T-helper 17 cell (primary cell): ENCODE measurements around the gene VSTM4. TPM values are rescaled to one million over a fixed set of nuclear protein-coding genes. Genes with fewer than 3 reads are reported as not detected.

Source experiments
- ATAC-seq: fragments of 150-1000 bp; cut with Tn5 transposase; 2 replicates; pipeline ENCODE4 v1.10.0; 2021; ENCODE audit warnings: mild to moderate bottlenecking, moderate library complexity
- DNase-seq, 3 donors: peaks; one replicate each; pipeline versions ENCODE4 v3.0.0 to v3.0.0-alpha.2; 2020 to 2021
- H3K9me3 ChIP-seq: one replicate; pipeline ENCODE4 v1.7.0; 2013; ENCODE audit warnings: low read length, mild to moderate bottlenecking; ENCODE audit not compliant: control insufficient read depth, poor library complexity, severe bottlenecking
- H3K27ac Mint-ChIP-seq: one replicate; pipeline ENCODE4 v1.8.0; 2022; ENCODE audit warnings: mild to moderate bottlenecking, moderate library complexity, mixed read lengths
- H3K27me3 Mint-ChIP-seq: one replicate; pipeline ENCODE4 v1.8.0; 2022; ENCODE audit warnings: mixed read lengths
- H3K36me3 Mint-ChIP-seq: one replicate; pipeline ENCODE4 v1.8.0; 2022; ENCODE audit warnings: low read depth, mixed read lengths
- H3K4me1 Mint-ChIP-seq: one replicate; pipeline ENCODE4 v1.8.0; 2022; ENCODE audit warnings: mild to moderate bottlenecking, mixed read lengths
- H3K4me3 Mint-ChIP-seq: one replicate; pipeline ENCODE4 v1.8.0; 2022; ENCODE audit warnings: mild to moderate bottlenecking, moderate library complexity, mixed read lengths
- total RNA-seq, 4 donors: library from RNA in 2 of 4; stranded (reverse) in 2 of 4; gene quantifications; one replicate each; pipeline ENCODE4 v1.2.3 and lab custom pipeline; 2022 to 2026

VSTM4 gene
- total RNA-seq, 2 donors from 2014 or later: not detected

DNA sequence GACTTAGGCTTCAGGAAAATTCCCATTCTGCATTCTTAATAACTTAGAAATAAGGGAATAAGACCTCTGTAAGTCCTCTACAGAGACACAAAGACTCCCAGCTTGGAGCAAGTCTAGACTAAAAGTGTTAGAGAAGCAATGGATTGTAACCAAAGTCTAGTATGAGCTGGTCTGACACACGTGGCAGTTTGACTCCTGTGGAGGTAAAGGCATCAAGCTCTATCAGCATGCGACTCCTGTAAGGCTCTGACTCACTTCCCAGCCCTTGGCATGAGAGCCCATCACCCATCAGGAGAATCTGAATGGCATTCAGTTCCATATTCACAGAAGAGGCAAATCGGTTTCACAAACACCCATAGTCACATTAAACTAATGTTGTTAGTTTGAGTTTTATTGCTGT lies 4.4 kb upstream of the VSTM4 start:
- ATAC-seq: no peak

GRCh38 chr10:49118430-49119074 lies 3.2 kb upstream of the VSTM4 start:
- no peak for DNase-seq
- Mint-ChIP-seq H3K4me1 (peaks cover 2% of the 10 kb centered on the region), H3K27me3 (peaks cover 25% of the 10 kb centered on the region), H3K36me3 (no peaks in the 10 kb centered on the region), H3K4me3 (no peak overlapping the region), H3K27ac (no peak overlapping the region)
- no peak for ATAC-seq
- no peaks in the 10 kb centered on the region for H3K9me3 ChIP-seq

More for the DNA sequence above, 4.4 kb upstream of the VSTM4 start:
- peaks cover 13% of the 10 kb centered on the region for H3K27me3 Mint-ChIP-seq
- no peak for DNase-seq
- H3K4me3 Mint-ChIP-seq: no peak overlapping the region
- peaks cover 2% of the 10 kb centered on the region for H3K9me3 ChIP-seq
- H3K27ac Mint-ChIP-seq: no peak overlapping the region
- no peaks in the 10 kb centered on the region for H3K36me3 Mint-ChIP-seq
- peaks cover under 1% of the 10 kb centered on the region for H3K4me1 Mint-ChIP-seq

DNA sequence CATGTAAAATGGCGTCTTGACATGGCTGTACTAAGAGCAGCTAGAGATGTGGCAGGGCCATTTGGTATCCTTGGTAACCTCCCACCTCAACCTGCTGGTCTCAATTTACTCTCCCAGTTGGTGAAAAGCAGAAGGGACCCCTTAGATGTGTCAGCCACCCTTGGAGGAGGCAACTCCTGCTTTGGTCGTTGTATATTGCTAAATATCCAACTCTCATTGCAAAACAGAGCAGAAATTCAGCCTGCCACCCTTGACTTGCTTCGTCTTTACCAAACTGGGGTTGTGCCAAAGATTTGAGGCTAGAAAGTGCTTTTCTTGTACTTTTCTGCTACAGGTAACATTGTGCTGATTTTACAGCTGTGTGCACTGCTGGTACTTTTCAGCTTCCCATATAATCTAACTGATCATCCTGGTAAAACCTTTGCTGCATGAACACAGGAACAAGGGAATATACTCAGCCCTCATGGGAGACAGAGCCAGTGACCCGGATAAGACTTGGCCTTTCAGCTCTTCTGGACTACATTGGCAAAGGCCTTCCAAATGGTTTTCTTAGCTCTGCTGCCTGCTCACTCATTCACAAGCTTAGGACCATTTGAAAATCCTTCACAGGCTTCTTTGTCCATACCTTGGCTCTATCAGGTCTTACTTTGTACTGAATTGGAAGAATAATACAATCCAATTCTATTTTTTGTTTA lies 2.2 kb upstream of the VSTM4 start:
- H3K27me3 Mint-ChIP-seq: peaks cover 28% of the 10 kb centered on the region
- H3K4me1 Mint-ChIP-seq: peaks cover 2% of the 10 kb centered on the region
- H3K9me3 ChIP-seq: no peaks in the 10 kb centered on the region
- ATAC-seq: no peak
- H3K36me3 Mint-ChIP-seq: no peaks in the 10 kb centered on the region
- DNase-seq: no peak
- H3K4me3 Mint-ChIP-seq: no peak overlapping the region
- H3K27ac Mint-ChIP-seq: no peak overlapping the region

- no peaks in the 10 kb centered on the region for H3K9me3 ChIP-seq
- Mint-ChIP-seq H3K27ac (no peak overlapping the region), H3K36me3 (no peaks in the 10 kb centered on the region), H3K27me3 (peaks cover 35% of the 10 kb centered on the region), H3K4me3 (no peak overlapping the region), H3K4me1 (peaks cover 2% of the 10 kb centered on the region)
- ATAC-seq: no peak
- no peak for DNase-seq
These were observed 1.4 kb upstream of the VSTM4 start for GRCh38 chr10:49116509-49117375.

- peak overlapping the region; percentile 7 for H3K4me3 Mint-ChIP-seq
- H3K36me3 Mint-ChIP-seq: no peaks in the 10 kb centered on the region
- peaks cover 2% of the 10 kb centered on the region for H3K4me1 Mint-ChIP-seq
- peaks cover 38% of the 10 kb centered on the region for H3K27me3 Mint-ChIP-seq
- no peaks in the 10 kb centered on the region for H3K9me3 ChIP-seq
- ATAC-seq (peak; percentile 62), DNase-seq (no peak)
- H3K27ac Mint-ChIP-seq: no peak overlapping the region
These were observed 630 bp upstream of the VSTM4 start for GRCh38 chr10:49115796-49116508.

DNA sequence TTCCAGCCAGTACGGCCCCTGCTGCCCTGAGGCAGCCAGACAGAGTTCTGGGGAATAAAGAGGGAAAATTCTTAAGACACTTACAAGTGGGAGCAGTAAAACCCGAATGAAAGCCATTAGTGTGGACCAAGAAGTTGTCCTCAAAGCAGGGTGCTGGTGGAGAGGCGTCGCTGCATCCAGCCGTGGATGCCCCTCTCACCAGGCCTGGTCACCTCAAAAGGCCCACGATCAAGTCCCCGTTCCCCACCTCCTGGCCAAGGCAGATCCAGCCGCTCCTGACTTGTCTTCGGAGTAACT lies 656 bp downstream of the VSTM4 start:
- peak overlapping the region; percentile 78 for H3K4me3 Mint-ChIP-seq
- ATAC-seq: no peak
- no peak overlapping the region for H3K27ac Mint-ChIP-seq
- DNase-seq: no peak
- peaks cover 2% of the 10 kb centered on the region for H3K4me1 Mint-ChIP-seq
- no peaks in the 10 kb centered on the region for H3K36me3 Mint-ChIP-seq
- peaks cover 43% of the 10 kb centered on the region for H3K27me3 Mint-ChIP-seq
- H3K9me3 ChIP-seq: no peaks in the 10 kb centered on the region

GRCh38 chr10:49113741-49114141 lies 1.6 kb downstream of the VSTM4 start:
- Mint-ChIP-seq H3K36me3 (no peaks in the 10 kb centered on the region), H3K4me1 (peaks cover 2% of the 10 kb centered on the region), H3K4me3 (no peak overlapping the region), H3K27ac (no peak overlapping the region), H3K27me3 (peaks cover 50% of the 10 kb centered on the region)
- no peaks in the 10 kb centered on the region for H3K9me3 ChIP-seq
- no peak for ATAC-seq
- DNase-seq: no peak

GRCh38 chr10:49112851-49113250 lies 2.5 kb downstream of the VSTM4 start:
- no peak overlapping the region for H3K4me3 Mint-ChIP-seq
- H3K4me1 Mint-ChIP-seq: peaks cover 2% of the 10 kb centered on the region
- no peaks in the 10 kb centered on the region for H3K9me3 ChIP-seq
- no peak for ATAC-seq
- H3K27ac Mint-ChIP-seq: no peak overlapping the region
- DNase-seq: no peak
- H3K27me3 Mint-ChIP-seq: peaks cover 47% of the 10 kb centered on the region
- H3K36me3 Mint-ChIP-seq: no peaks in the 10 kb centered on the region

DNA sequence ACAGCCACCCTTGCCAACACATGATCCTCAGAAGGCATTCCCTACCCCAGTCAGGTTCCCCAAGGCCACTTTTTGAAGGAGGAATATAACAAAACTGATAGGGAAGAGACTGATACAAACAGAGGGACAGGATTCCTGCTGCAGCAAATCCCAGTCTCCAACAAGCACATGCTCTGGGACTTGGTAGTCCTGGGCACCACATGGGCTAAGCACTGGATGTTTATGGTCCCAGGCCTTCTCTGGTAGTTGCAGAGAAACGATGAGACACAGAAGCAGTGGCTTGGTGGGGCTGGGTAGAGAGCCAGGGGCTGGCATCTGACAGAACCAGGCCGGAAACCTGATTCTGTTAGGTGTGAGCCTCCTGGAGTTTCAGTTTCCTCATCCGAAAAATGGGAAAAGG lies 3.2 kb downstream of the VSTM4 start:
- H3K4me1 Mint-ChIP-seq: peaks cover 2% of the 10 kb centered on the region
- H3K9me3 ChIP-seq: no peaks in the 10 kb centered on the region
- H3K36me3 Mint-ChIP-seq: no peaks in the 10 kb centered on the region
- no peak overlapping the region for H3K27ac Mint-ChIP-seq
- ATAC-seq (no peak), DNase-seq (no peak)
- no peak overlapping the region for H3K4me3 Mint-ChIP-seq
- H3K27me3 Mint-ChIP-seq: peaks cover 46% of the 10 kb centered on the region

DNA sequence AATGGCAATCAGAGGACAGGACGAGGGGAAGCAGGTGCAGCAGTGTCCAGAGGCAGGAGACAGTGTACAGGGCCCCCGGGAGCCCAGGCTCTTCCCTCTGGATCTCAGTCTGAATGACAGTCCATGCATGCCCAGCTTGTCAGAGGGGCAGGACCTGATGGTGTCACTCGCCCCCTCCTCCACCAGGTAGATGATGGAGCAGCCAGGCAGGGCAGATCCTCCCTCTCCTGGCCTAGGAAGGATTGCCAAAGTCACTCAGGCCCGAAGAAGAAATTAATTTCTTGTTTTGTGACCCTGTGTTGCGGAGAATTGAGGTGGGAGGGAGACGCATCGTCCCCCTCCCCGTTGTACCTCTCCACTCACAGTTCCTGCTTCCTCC lies 4.0 kb downstream of the VSTM4 start:
- Mint-ChIP-seq H3K4me3 (no peak overlapping the region), H3K36me3 (no peaks in the 10 kb centered on the region), H3K27ac (no peak overlapping the region), H3K27me3 (peaks cover 46% of the 10 kb centered on the region), H3K4me1 (peaks cover 2% of the 10 kb centered on the region)
- DNase-seq (no peak), ATAC-seq (no peak)
- H3K9me3 ChIP-seq: no peaks in the 10 kb centered on the region

GRCh38 chr10:49110684-49111319 lies 4.5 kb downstream of the VSTM4 start:
- peaks cover 2% of the 10 kb centered on the region for H3K4me1 Mint-ChIP-seq
- H3K27me3 Mint-ChIP-seq: peaks cover 46% of the 10 kb centered on the region
- H3K36me3 Mint-ChIP-seq: no peaks in the 10 kb centered on the region
- no peak for DNase-seq
- H3K9me3 ChIP-seq: no peaks in the 10 kb centered on the region
- no peak overlapping the region for H3K27ac Mint-ChIP-seq
- ATAC-seq: no peak
- no peak overlapping the region for H3K4me3 Mint-ChIP-seq

GRCh38 chr10:49109669-49110340 lies 5.5 kb downstream of the VSTM4 start:
- no peaks in the 10 kb centered on the region for H3K36me3 Mint-ChIP-seq
- H3K9me3 ChIP-seq: no peaks in the 10 kb centered on the region
- H3K4me1 Mint-ChIP-seq: peaks cover 2% of the 10 kb centered on the region
- no peak overlapping the region for H3K27ac Mint-ChIP-seq
- peaks cover 45% of the 10 kb centered on the region for H3K27me3 Mint-ChIP-seq
- H3K4me3 Mint-ChIP-seq: no peak overlapping the region
- DNase-seq (no peak), ATAC-seq (no peak)
